ENCODE measurements around the gene TCF12. TPM values are rescaled to one million over a fixed set of nuclear protein-coding genes. Genes with fewer than 3 reads are reported as not detected.

Gene TCF12
- polyA plus RNA-seq, 1 donor (not counting 4 experiments of a cell fraction or from before 2014, with no cell fraction given) = 48.3 TPM

DNA sequence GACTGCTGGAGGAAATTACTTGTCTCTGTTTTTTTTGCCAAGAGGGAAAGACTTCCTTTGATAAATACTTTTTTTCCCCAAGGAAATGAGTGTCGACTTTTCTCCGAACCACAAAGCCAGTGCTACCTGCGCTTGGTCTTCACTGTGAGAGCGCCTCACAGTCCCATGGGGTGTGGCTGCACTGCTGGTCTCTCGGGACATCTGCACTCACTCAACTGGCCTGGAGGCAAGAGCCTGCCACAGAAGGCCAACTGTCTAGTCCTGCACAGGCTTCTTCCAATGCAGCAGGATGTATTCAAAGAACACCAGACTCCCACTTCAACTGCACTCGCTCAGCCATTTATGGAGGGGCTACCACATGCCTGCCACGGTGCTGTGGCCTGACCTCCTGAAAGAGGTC is 417.3 kb downstream of the TCF12 start:
- no peak for FAIRE-seq
- dilution Hi-C loops (cut with MboI; ENCODE audit: extremely low pct_ligation_motif_present, low sequenced_read_pairs) = loop anchor here (25.0 kb wide), 1 partner anchor 202 kb away; no protein-coding TSS in a partner anchor
- no peak for DNase-seq (ENCODE audit: low read depth, low spot score)

DNA sequence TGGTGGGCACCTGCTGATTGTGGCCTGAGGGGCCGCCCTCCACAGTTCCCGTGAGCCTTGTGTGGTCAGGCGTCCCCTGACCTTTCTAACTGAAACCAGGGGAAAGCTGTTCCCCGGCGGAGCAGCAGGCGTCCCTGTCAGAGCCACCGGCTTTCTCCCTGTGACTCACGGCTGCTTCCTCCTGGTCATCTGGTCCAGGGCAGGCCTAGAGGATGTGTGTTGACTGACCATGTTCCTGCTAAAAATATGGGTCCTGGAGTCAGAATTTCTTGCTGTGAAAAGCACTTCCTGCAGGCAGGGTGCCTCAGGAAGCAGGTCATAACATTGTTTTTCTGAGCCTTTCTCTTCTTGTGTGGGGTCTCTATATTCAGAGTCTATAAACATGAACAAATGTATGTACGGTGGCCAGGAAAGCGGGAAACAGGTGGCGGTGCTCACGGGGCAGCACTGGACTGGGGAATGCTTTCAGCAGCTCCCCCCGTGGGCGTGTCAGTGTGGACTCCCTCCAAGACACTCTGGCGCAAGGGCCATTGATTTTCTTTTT is 419.5 kb downstream of the TCF12 start:
- dilution Hi-C loops (cut with MboI; ENCODE audit: extremely low pct_ligation_motif_present, low sequenced_read_pairs) = loop anchor here (25.0 kb wide), 1 partner anchor 199 kb away; no protein-coding TSS in a partner anchor
- H3K4me3 ChIP-seq (ENCODE audit: control insufficient read depth in 2 of 3, extremely low read depth in 1 of 3, insufficient read depth in 2 of 3, low read depth in 1 of 3, low read length in 3 of 3) = no peak overlapping the region
- H3K9me3 ChIP-seq (ENCODE audit: control insufficient read depth, low read depth, low read length) = no peaks in the 10 kb centered on the region
- DNase-seq (ENCODE audit: low read depth, low spot score) (no peak), FAIRE-seq (no peak)
- TF ChIP-seq EZH2 (IDR thresholded peaks at IDR 0.05; ENCODE audit: low read length) = no peak
- TF ChIP-seq, protein P1, sequence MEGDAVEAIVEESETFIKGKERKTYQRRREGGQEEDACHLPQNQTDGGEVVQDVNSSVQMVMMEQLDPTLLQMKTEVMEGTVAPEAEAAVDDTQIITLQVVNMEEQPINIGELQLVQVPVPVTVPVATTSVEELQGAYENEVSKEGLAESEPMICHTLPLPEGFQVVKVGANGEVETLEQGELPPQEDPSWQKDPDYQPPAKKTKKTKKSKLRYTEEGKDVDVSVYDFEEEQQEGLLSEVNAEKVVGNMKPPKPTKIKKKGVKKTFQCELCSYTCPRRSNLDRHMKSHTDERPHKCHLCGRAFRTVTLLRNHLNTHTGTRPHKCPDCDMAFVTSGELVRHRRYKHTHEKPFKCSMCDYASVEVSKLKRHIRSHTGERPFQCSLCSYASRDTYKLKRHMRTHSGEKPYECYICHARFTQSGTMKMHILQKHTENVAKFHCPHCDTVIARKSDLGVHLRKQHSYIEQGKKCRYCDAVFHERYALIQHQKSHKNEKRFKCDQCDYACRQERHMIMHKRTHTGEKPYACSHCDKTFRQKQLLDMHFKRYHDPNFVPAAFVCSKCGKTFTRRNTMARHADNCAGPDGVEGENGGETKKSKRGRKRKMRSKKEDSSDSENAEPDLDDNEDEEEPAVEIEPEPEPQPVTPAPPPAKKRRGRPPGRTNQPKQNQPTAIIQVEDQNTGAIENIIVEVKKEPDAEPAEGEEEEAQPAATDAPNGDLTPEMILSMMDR (optimal IDR thresholded peaks at IDR 0.05 in 1 of 3, IDR thresholded peaks at IDR 0.05 in 1 of 3, conservative IDR thresholded peaks at IDR 0.05 in 1 of 3; ENCODE audit: extremely low read depth in 1 of 3, insufficient read depth in 2 of 3, low read length in 3 of 3) = no peak
- H3K4me2 ChIP-seq (ENCODE audit: control insufficient read depth, extremely low read depth, insufficient read depth, low read depth, low read length) = no peak overlapping the region
- no peaks in the 10 kb centered on the region for H3K79me2 ChIP-seq (ENCODE audit: control insufficient read depth, insufficient read depth, low read length)
- no peaks in the 10 kb centered on the region for H3K9me1 ChIP-seq (ENCODE audit: control insufficient read depth, extremely low read depth, insufficient read depth, low read length)
- H2AFZ ChIP-seq (ENCODE audit: control insufficient read depth, low read length) = no peak overlapping the region
- H4K20me1 ChIP-seq (ENCODE audit: control insufficient read depth, extremely low read depth, insufficient read depth, low read length) = no peaks in the 10 kb centered on the region
- no peaks in the 10 kb centered on the region for H3K36me3 ChIP-seq (ENCODE audit: control insufficient read depth in 2 of 2, extremely low read depth in 1 of 2, insufficient read depth in 2 of 2, low read length in 2 of 2)
- no peaks in the 10 kb centered on the region for H3K27me3 ChIP-seq (ENCODE audit: control insufficient read depth, extremely low read depth, insufficient read depth, low read length)
- H3K4me1 ChIP-seq (ENCODE audit: control insufficient read depth, extremely low read depth, insufficient read depth, low read length) = peaks cover 13% of the 10 kb centered on the region
- no peak overlapping the region for H3K9ac ChIP-seq (ENCODE audit: control insufficient read depth, extremely low read depth, insufficient read depth, low read length)
- no peak overlapping the region for H3K27ac ChIP-seq (ENCODE audit: control insufficient read depth, insufficient read depth, low read length)

More for the DNA sequence above, 417.3 kb downstream of the TCF12 start:
- H3K9me1 ChIP-seq (ENCODE audit: control insufficient read depth, extremely low read depth, insufficient read depth, low read length) = no peaks in the 10 kb centered on the region
- H4K20me1 ChIP-seq (ENCODE audit: control insufficient read depth, extremely low read depth, insufficient read depth, low read length) = no peaks in the 10 kb centered on the region
- H3K36me3 ChIP-seq (ENCODE audit: control insufficient read depth in 2 of 2, extremely low read depth in 1 of 2, insufficient read depth in 2 of 2, low read length in 2 of 2) = no peaks in the 10 kb centered on the region
- peaks cover 13% of the 10 kb centered on the region for H3K4me1 ChIP-seq (ENCODE audit: control insufficient read depth, extremely low read depth, insufficient read depth, low read length)
- H3K27me3 ChIP-seq (ENCODE audit: control insufficient read depth, extremely low read depth, insufficient read depth, low read length) = peaks cover 11% of the 10 kb centered on the region
- no peak overlapping the region for H2AFZ ChIP-seq (ENCODE audit: control insufficient read depth, low read length)
- no peaks in the 10 kb centered on the region for H3K9me3 ChIP-seq (ENCODE audit: control insufficient read depth, low read depth, low read length)
- no peak overlapping the region for H3K4me3 ChIP-seq (ENCODE audit: control insufficient read depth in 2 of 3, extremely low read depth in 1 of 3, insufficient read depth in 2 of 3, low read depth in 1 of 3, low read length in 3 of 3)
- no peak overlapping the region for H3K4me2 ChIP-seq (ENCODE audit: control insufficient read depth, extremely low read depth, insufficient read depth, low read depth, low read length)
- no peak overlapping the region for H3K27ac ChIP-seq (ENCODE audit: control insufficient read depth, insufficient read depth, low read length)
- TF ChIP-seq, protein P1 (optimal IDR thresholded peaks at IDR 0.05 in 1 of 3, IDR thresholded peaks at IDR 0.05 in 1 of 3, conservative IDR thresholded peaks at IDR 0.05 in 1 of 3; ENCODE audit: extremely low read depth in 1 of 3, insufficient read depth in 2 of 3, low read length in 3 of 3) = no peak
- TF ChIP-seq EZH2 (IDR thresholded peaks at IDR 0.05; ENCODE audit: low read length) = no peak
- no peaks in the 10 kb centered on the region for H3K79me2 ChIP-seq (ENCODE audit: control insufficient read depth, insufficient read depth, low read length)
- no peak overlapping the region for H3K9ac ChIP-seq (ENCODE audit: control insufficient read depth, extremely low read depth, insufficient read depth, low read length)

Measured in keratinocyte (primary cell).